Upper lobe of left lung (tissue), 4 donors: ENCODE data around the gene MEIS1.

Experiments
- POLR2AphosphoS5 ChIP-seq, 2 donors: sonication (generic); formaldehyde crosslinking; IDR thresholded peaks; one replicate each; pipeline ENCODE4 v1.5.1; 2017; ENCODE audit warnings: antibody characterized with exemption in 2 of 2
- TF ChIP-seq, protein P1 (sequence below), 6 experiments: fragments of 450-650 bp in 4 of 6; fragments of 200-600 bp in 2 of 6; sonication (generic) in 2 of 6; IDR thresholded peaks; one replicate each; pipeline ENCODE4 v1.5.1; 2016 to 2019; ENCODE audit warnings: antibody characterized with exemption in 6 of 6

DNA sequence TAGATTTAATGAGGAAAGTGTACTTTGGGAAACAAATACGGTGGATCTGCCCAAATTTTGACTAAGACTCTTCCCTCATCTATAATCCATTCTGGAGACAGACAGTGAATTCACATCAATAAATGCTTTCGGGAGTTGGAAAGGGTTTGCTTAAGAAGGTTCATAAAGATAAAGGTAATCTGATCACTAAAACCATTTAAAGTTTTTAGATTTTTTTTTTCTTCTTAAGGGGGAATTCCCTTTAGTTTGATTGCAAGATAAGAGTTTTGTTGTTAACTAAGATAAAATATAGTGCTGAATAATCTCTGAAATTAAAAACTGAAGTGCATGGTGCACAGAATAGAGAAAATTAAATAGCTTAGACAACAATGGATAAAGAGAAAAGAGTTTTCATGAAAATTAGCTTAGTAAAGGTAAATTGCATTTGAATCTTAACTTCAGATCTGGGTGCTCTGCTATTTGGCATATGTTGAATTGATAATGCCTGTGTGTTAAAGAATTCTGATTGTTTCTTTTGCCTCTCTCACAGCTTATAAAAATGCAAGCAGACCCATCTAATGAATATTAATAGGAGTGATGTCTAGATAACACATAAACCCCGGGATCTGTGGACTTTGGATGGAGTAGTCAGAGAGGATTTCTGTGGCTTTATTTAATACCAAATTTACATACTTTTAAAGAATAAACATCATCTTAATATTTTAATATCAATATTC is 100.8 kb downstream of the MEIS1 start:
- TF ChIP-seq POLR2AphosphoS5 (IDR thresholded peaks at IDR 0.05) = no peak
- TF ChIP-seq, protein P1, sequence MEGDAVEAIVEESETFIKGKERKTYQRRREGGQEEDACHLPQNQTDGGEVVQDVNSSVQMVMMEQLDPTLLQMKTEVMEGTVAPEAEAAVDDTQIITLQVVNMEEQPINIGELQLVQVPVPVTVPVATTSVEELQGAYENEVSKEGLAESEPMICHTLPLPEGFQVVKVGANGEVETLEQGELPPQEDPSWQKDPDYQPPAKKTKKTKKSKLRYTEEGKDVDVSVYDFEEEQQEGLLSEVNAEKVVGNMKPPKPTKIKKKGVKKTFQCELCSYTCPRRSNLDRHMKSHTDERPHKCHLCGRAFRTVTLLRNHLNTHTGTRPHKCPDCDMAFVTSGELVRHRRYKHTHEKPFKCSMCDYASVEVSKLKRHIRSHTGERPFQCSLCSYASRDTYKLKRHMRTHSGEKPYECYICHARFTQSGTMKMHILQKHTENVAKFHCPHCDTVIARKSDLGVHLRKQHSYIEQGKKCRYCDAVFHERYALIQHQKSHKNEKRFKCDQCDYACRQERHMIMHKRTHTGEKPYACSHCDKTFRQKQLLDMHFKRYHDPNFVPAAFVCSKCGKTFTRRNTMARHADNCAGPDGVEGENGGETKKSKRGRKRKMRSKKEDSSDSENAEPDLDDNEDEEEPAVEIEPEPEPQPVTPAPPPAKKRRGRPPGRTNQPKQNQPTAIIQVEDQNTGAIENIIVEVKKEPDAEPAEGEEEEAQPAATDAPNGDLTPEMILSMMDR (IDR thresholded peaks at IDR 0.05) = no peak
